ENCODE measurements around the gene PPA1. TPM values are rescaled to one million over a fixed set of nuclear protein-coding genes. Genes with fewer than 3 reads are reported as not detected.

The PPA1 gene
- total and polyA plus RNA-seq, 2 of the 4 experiments (the other 2 are of a cell fraction): 78.6 to 102 TPM

GRCh38 chr10:70232859-70233108, 445 bp downstream of the PPA1 start:
- no TSS peak for BruUV-seq (replicated peaks)
- Histone ChIP-seq H3K9me3 (ENCODE audit: control insufficient read depth, insufficient read depth, low read length) (no peaks in the 10 kb centered on the region), H3K9me1 (ENCODE audit: insufficient read depth, low read length) (0 out of 2 replicates have a peak, but pooled peaks cover 2% of the 10 kb centered on the region), H3K79me1 (ENCODE audit: low read depth in 1 of 2, low read length in 2 of 2) (peaks cover 24 to 44% of the 10 kb centered on the region in 2 experiments), H3K18ac (ENCODE audit: low read depth, low read length) (no peak overlapping the region; the same call in 1 of the 2 replicates), H3K23ac (ENCODE audit: low read depth, low read length) (peak overlapping the region; percentile 77), H3K56ac (ENCODE audit: extremely low read depth, insufficient read depth, low read length) (peak overlapping the region; percentile 80), H3K4me3 (ENCODE audit: insufficient read depth, low read depth, low read length) (peak overlapping the region; percentile 76), H2BK5ac (ENCODE audit: low read depth, low read length, poor library complexity, severe bottlenecking) (peak overlapping the region; percentile 29), H4K20me1 (ENCODE audit: insufficient read depth, low read length) (peaks cover 17% of the 10 kb centered on the region), H3K4me2 (ENCODE audit: low read depth, low read length) (peak overlapping the region; percentile 69), H4K5ac (ENCODE audit: low read depth, low read length) (no peak overlapping the region), H3K4ac (ENCODE audit: low read depth, low read length) (peak overlapping the region; percentile 88), H2AK9ac (replicated peaks; ENCODE audit: low read depth, low read length, poor library complexity) (peak overlapping the region; percentile 94), H4K8ac (ENCODE audit: low read depth in 2 of 2, low read length in 2 of 2) (peak overlapping the region in 1 of 2 experiments; percentile 74; a peak in 1 of 4 replicates), H3K27ac (ENCODE audit: insufficient read depth, low read length) (peak overlapping the region; percentile 47), H2BK120ac (ENCODE audit: low read depth, low read length) (no peak overlapping the region), H2BK15ac (ENCODE audit: low read depth, low read length) (no peak overlapping the region), H2BK20ac (ENCODE audit: low read depth, low read length) (no peak overlapping the region), H3K4me1 (ENCODE audit: control insufficient read depth, insufficient read depth, low read length) (peaks cover 2% of the 10 kb centered on the region; the same call in 1 of the 2 replicates), H3K27me3 (ENCODE audit: control insufficient read depth, insufficient read depth, low read length) (no peaks in the 10 kb centered on the region), H3K9ac (ENCODE audit: low read depth, low read length) (peak overlapping the region; percentile 70), H4K91ac (ENCODE audit: insufficient read depth, low read depth, low read length) (peak overlapping the region; percentile 79; the same call in 1 of the 2 replicates), H3K14ac (replicated peaks; ENCODE audit: low read depth, low read length) (peak overlapping the region; percentile 66), H2AFZ (replicated peaks; ENCODE audit: low read length, poor library complexity) (peak overlapping the region; percentile 99), H2AK5ac (ENCODE audit: low read depth, low read length) (peak overlapping the region; percentile 31; the same call in 1 of the 2 replicates), H3K36me3 (ENCODE audit: control insufficient read depth, insufficient read depth, low read length) (0 out of 2 replicates have a peak, but pooled peaks cover 4% of the 10 kb centered on the region)
- CTCF ChIA-PET: interaction anchor here (0.6 to 1.5 kb wide), 2 partner anchors 124 to 132 kb away, joined by 3 to 6 read pairs; no protein-coding TSS in a partner anchor
- DNase-seq (no peak), ATAC-seq (ENCODE audit: low read depth) (no peak)
- TF ChIP-seq SMC3 (IDR thresholded peaks at IDR 0.05; ENCODE audit: low read depth, low read length) (no peak; the same call in 1 of the 2 replicates), CHD1 (IDR thresholded peaks at IDR 0.05; ENCODE audit: low read depth, low read length) (no peak), MAFK (IDR thresholded peaks at IDR 0.05; ENCODE audit: low read depth, low read length) (no peak), BHLHE40 (IDR thresholded peaks at IDR 0.05; ENCODE audit: low read depth, low read length) (no peak), POLR2A (IDR thresholded peaks at IDR 0.05; ENCODE audit: low read depth, low read length) (0 out of 2 replicates have a peak, but pooled peaks have one; percentile 5), FOS (IDR thresholded peaks at IDR 0.05; ENCODE audit: low read depth, low read length) (no peak)
- TF ChIP-seq, protein P1, sequence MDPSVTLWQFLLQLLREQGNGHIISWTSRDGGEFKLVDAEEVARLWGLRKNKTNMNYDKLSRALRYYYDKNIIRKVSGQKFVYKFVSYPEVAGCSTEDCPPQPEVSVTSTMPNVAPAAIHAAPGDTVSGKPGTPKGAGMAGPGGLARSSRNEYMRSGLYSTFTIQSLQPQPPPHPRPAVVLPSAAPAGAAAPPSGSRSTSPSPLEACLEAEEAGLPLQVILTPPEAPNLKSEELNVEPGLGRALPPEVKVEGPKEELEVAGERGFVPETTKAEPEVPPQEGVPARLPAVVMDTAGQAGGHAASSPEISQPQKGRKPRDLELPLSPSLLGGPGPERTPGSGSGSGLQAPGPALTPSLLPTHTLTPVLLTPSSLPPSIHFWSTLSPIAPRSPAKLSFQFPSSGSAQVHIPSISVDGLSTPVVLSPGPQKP (IDR thresholded peaks at IDR 0.05; ENCODE audit: borderline replicate concordance, low read depth, low read length): no peak
- TF ChIP-seq, protein P2, sequence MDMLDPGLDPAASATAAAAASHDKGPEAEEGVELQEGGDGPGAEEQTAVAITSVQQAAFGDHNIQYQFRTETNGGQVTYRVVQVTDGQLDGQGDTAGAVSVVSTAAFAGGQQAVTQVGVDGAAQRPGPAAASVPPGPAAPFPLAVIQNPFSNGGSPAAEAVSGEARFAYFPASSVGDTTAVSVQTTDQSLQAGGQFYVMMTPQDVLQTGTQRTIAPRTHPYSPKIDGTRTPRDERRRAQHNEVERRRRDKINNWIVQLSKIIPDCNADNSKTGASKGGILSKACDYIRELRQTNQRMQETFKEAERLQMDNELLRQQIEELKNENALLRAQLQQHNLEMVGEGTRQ (IDR thresholded peaks at IDR 0.05; ENCODE audit: low read depth, low read length): no peak
- POLR2A ChIA-PET (ENCODE audit: unreplicated experiment): no interaction called here
- intact Hi-C loops (cut with micrococcal nuclease): loop anchor here (1.0 kb wide), 2 partner anchors 35 to 132 kb away; no protein-coding TSS in a partner anchor
- dilution Hi-C loops (cut with HindIII; ENCODE audit: low sequenced_read_pairs, unreplicated experiment): no loop called here
- in situ Hi-C loops (cut with MboI; ENCODE audit: low sequenced_read_pairs): loop anchor here (5.0 kb wide), 1 partner anchor 130 kb away; no protein-coding TSS in a partner anchor
- WGBS, 2 experiments (ENCODE audit: extremely low coverage in 2 of 2, insufficient read length in 1 of 2): no CpG with 5 or more reads among the region's 18 CpGs

Measured in IMR-90 (cell line).